OCI-LY3 (cell line): ENCODE measurements around the gene AUNIP.

Experiments
- H2AFZ ChIP-seq: fragments of 200-600, 300-600 bp; shearing (Covaris generic); 2 replicates; pipeline ENCODE4 v1.6.0; 2014; ENCODE audit warnings: antibody characterized with exemption, low read depth, low read length
- H3K27ac ChIP-seq: fragments of 200-600, 300-600 bp; sonication (generic); 2 replicates; pipeline ENCODE4 v1.5.1; 2014; ENCODE audit warnings: mild to moderate bottlenecking, low read length, moderate library complexity, mixed read lengths
- H3K27me3 ChIP-seq: fragments of 200-600, 300-600 bp; sonication (generic); 2 replicates; pipeline ENCODE4 v1.6.1; 2014; ENCODE audit warnings: low read depth, low read length, mixed read lengths
- H3K36me3 ChIP-seq: fragments of 200-600, 300-600 bp; sonication (generic); replicated peaks from 2 replicates; pipeline ENCODE3; 2014; ENCODE audit warnings: low read depth, low read length, mixed read lengths
- H3K4me1 ChIP-seq: fragments of 300-600, 200-600 bp; sonication (generic); 2 replicates; pipeline ENCODE4 v1.6.1; 2014; ENCODE audit warnings: low read length, mixed read lengths
- H3K4me2 ChIP-seq: fragments of 200-600, 300-600 bp; sonication (generic); 2 replicates; pipeline ENCODE4 v1.6.1; 2014; ENCODE audit warnings: low read length, mixed read lengths
- H3K4me3 ChIP-seq: fragments of 300-600, 200-600 bp; sonication (generic); 2 replicates; pipeline ENCODE4 v1.5.1; 2014; ENCODE audit warnings: antibody characterized with exemption, mild to moderate bottlenecking, low read length, moderate library complexity
- H3K79me2 ChIP-seq: fragments of 300-600, 200-600 bp; shearing (Covaris generic); 2 replicates; pipeline ENCODE4 v1.6.1; 2014; ENCODE audit warnings: mild to moderate bottlenecking, low read length, mixed read lengths
- H3K9ac ChIP-seq: fragments of 300-600, 200-600 bp; shearing (Covaris generic); 2 replicates; pipeline ENCODE4 v1.6.0; 2014; ENCODE audit warnings: mild to moderate bottlenecking, low read length, moderate library complexity
- H3K9me3 ChIP-seq: fragments of 200-600, 300-600 bp; shearing (Covaris generic); 2 replicates; pipeline ENCODE4 v1.6.1; 2014; ENCODE audit warnings: low read length, mixed read lengths; ENCODE audit not compliant: insufficient read depth
- H4K20me1 ChIP-seq: fragments of 200-600, 300-600 bp; sonication (generic); 2 replicates; pipeline ENCODE4 v1.6.1; 2016; ENCODE audit warnings: low read length, mixed read lengths; ENCODE audit not compliant: insufficient read depth
- CTCF ChIP-seq: fragments of 200-600, 300-600 bp; sonication (generic); IDR thresholded peaks from 2 replicates; pipeline ENCODE4 v1.5.1; 2014; ENCODE audit warnings: antibody characterized with exemption, low read length, low read depth
- EZH2phosphoT487 ChIP-seq: fragments of 200-600 bp; shearing (Covaris generic); IDR thresholded peaks from 2 replicates; pipeline ENCODE4 v1.6.1; 2018; ENCODE audit warnings: antibody characterized with exemption, mixed run types, low read depth

Gene AUNIP

DNA sequence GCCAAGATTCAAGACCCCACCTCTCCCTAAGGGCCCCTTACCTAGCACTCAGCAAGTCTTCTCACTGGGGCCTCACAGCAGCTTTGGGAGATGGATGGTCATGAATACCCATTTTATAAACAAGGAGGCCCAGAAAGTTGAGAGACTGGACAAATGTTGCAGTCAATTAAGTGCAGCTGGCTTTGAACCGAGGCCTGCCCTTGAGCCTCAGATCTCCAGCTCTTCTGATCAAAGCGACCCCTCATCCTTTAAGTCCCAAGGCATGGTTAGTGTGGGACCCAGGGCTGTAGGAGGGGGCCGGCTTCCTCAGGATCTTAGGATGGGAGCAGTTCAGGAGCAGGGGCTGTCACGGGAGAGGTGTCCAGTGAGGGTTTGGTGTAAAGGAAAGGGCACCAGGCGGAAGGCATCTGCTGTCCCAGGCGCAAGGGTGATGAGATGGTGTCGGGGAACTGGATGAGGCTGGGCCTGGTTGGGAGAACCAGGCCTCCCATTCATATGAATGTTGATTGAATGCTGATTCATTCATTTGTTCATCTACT is 44.6 kb downstream of the AUNIP start:
- Histone ChIP-seq H2AFZ (no peak overlapping the region), H3K36me3 (no peaks in the 10 kb centered on the region), H3K79me2 (no peaks in the 10 kb centered on the region), H3K9me3 (no peaks in the 10 kb centered on the region), H3K4me2 (no peak overlapping the region), H3K4me1 (peaks cover 9% of the 10 kb centered on the region), H3K27me3 (no peaks in the 10 kb centered on the region), H4K20me1 (no peaks in the 10 kb centered on the region), H3K9ac (no peak overlapping the region), H3K4me3 (no peak overlapping the region), H3K27ac (no peak overlapping the region)
- TF ChIP-seq EZH2phosphoT487 (no peak), CTCF (no peak)

GRCh38 chr1:25813734-25814471 is 45.4 kb downstream of the AUNIP start:
- no peaks in the 10 kb centered on the region for H4K20me1 ChIP-seq
- no peak overlapping the region for H2AFZ ChIP-seq
- H3K27ac ChIP-seq: no peak overlapping the region
- H3K9ac ChIP-seq: no peak overlapping the region
- TF ChIP-seq EZH2phosphoT487 (no peak), CTCF (peak; percentile 22)
- H3K4me3 ChIP-seq: no peak overlapping the region
- H3K27me3 ChIP-seq: no peaks in the 10 kb centered on the region
- H3K9me3 ChIP-seq: no peaks in the 10 kb centered on the region
- no peak overlapping the region for H3K4me2 ChIP-seq
- H3K79me2 ChIP-seq: no peaks in the 10 kb centered on the region
- peaks cover 13% of the 10 kb centered on the region for H3K4me1 ChIP-seq
- H3K36me3 ChIP-seq: no peaks in the 10 kb centered on the region

DNA sequence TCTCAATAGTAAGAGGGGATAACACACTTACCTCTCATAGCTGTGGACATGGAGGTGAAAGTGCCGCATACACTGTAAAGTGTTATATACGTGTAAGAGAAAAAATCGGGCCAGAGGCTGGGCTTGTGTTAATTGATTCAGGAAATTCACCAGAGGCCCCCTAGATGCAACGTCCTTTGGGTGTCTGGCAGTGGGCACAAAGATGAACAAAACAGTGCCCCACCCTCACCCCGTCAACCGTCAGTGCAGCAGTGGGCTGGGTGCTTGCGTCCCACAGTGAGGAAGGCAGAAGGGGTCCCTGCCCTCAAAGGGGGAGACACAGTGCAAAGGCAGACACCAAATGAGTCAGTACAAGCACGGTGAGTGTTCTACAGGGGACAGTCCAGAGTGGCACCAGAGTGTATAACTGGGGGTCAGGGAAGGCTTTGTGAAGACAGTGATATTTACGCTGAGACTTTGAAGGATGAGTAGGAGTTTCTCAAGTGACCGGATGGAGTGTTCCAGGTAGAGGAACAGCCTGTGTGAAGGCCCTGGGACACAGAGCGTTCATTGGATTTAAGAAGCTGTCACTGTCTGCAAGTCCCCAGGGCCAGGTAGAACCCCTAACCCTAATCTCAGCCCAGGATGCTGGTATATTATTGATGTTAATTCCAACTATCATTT is 46.1 kb downstream of the AUNIP start:
- Histone ChIP-seq H3K79me2 (no peaks in the 10 kb centered on the region), H3K9ac (no peak overlapping the region), H3K4me2 (no peak overlapping the region), H3K4me1 (peaks cover 12% of the 10 kb centered on the region), H2AFZ (no peak overlapping the region), H3K27me3 (no peaks in the 10 kb centered on the region), H3K9me3 (no peaks in the 10 kb centered on the region), H3K36me3 (no peaks in the 10 kb centered on the region), H3K27ac (no peak overlapping the region), H3K4me3 (no peak overlapping the region), H4K20me1 (no peaks in the 10 kb centered on the region)
- TF ChIP-seq CTCF (no peak), EZH2phosphoT487 (no peak)

DNA sequence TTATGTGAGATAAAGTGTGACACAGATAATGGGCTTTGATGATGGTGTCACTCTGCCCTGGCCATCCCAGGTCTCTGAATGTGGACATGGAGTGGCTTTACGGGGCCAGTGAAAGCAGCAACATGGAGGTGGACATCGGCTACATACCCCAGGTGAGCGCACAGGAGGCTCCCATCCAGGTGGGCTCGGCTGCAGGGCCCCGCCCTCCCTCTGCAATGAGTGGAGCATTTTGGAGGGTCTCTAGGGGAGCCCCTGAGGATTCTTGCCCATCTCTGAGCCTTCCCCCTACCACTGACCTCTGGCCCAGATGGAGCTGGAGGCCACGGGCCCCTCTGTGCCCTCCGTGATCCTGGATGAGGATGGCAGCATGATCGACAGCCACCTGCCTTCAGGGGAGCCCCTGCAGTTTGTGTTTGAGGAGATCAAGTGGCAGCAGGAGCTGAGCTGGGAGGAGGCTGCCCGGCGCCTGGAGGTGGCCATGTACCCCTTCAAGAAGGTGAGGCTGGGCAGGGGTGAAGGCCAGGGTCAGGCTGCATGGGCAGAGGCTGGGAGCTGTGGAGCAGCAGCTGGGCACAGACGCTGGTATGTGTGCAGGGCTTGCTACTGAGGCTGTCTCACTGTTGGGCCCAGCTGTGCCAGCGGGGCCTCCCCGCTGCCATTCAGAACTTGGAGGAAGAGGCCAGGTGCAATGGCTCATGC is 47.7 kb downstream of the AUNIP start:
- no peak overlapping the region for H2AFZ ChIP-seq
- peaks cover 12% of the 10 kb centered on the region for H3K4me1 ChIP-seq
- no peaks in the 10 kb centered on the region for H3K79me2 ChIP-seq
- H3K9ac ChIP-seq: no peak overlapping the region
- no peak for TF ChIP-seq EZH2phosphoT487
- no peak for TF ChIP-seq CTCF
- no peak overlapping the region for H3K4me3 ChIP-seq
- no peak overlapping the region for H3K4me2 ChIP-seq
- H3K36me3 ChIP-seq: no peaks in the 10 kb centered on the region
- H3K9me3 ChIP-seq: no peaks in the 10 kb centered on the region
- H4K20me1 ChIP-seq: no peaks in the 10 kb centered on the region
- H3K27me3 ChIP-seq: no peaks in the 10 kb centered on the region
- H3K27ac ChIP-seq: no peak overlapping the region
